ENCODE measurements around the gene UGT3A1.

- TF ChIP-seq SSRP1 (CRISPR knock-in tag; IDR thresholded peaks at IDR 0.05) (no peak), CTCF (CRISPR knock-in tag; IDR thresholded peaks at IDR 0.05) (no peak), SUZ12 (IDR thresholded peaks at IDR 0.05; ENCODE audit: low read depth, low read length) (no peak), TAF1 (CRISPR knock-in tag; IDR thresholded peaks at IDR 0.05) (no peak), ZNF780A (CRISPR knock-in tag; IDR thresholded peaks at IDR 0.05) (no peak), ZSCAN29 (CRISPR knock-in tag; conservative IDR thresholded peaks at IDR 0.05) (no peak), NONO (IDR thresholded peaks at IDR 0.05) (no peak), NONO (CRISPR knock-in tag; conservative IDR thresholded peaks at IDR 0.05) (no peak), NRL (CRISPR knock-in tag; IDR thresholded peaks at IDR 0.05; ENCODE audit: borderline replicate concordance) (no peak), CCDC6 (CRISPR knock-in tag; IDR thresholded peaks at IDR 0.05) (no peak), CBX2 (IDR thresholded peaks at IDR 0.05; ENCODE audit: low read depth, low read length) (no peak), CBX2 (CRISPR knock-in tag; IDR thresholded peaks at IDR 0.05; ENCODE audit: low read depth) (no peak), ZNF17 (CRISPR knock-in tag; IDR thresholded peaks at IDR 0.05) (no peak), ZNF878 (CRISPR knock-in tag; IDR thresholded peaks at IDR 0.05) (no peak), NR2F1 (CRISPR knock-in tag; IDR thresholded peaks at IDR 0.05) (no peak)
Measured at GRCh38 chr5:36017004-36017403, 25.8 kb upstream of the UGT3A1 start.
